ENCODE data around the gene ZNF521. TPM values are rescaled to one million over a fixed set of nuclear protein-coding genes. Genes with fewer than 3 reads are reported as not detected.

Gene ZNF521
- total RNA-seq, 1 donor from 2014 or later = 51.4 TPM

DNA sequence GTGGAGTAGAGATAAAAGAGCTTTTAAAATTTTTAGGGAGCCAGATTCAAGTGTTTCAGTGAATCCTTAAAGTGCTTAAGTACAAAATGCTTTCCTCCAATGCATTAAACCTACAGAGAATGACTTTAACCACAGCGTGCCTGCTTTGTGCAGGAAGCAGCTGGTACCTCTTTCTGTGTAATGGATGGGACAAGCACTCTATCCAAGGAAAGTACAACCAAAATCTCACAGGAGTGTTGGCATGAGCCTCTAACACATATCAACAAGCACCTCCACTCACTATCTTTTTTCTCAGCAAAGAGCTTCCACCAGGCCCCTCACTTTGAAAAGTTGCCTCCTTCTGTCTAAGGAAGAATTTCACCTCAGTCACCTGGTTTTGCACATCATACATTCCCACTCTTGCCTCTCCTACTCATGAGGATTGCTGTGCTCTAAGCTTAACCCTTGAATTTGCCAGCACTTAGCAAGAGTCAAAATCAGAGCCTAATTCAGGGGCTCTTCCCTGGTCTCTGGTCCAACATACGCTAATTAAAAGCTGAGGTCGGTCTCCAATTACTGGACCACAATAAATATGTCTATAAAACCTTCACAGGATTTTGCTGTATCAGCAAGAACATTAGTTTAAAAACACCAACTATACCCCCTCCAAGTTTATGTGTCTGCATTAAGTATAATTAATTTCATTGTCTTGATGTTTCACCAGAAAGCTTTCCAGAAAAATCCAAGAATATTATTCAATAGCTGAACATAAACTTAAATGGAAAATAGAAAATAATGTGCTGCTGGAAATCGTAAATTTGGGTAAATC is 68.9 kb downstream of the ZNF521 start:
- no peak for DNase-seq (ENCODE audit: low spot score in 2 of 2, unreplicated experiment in 2 of 2)
- Mint-ChIP-seq H3K4me1 (peaks cover 31% of the 10 kb centered on the region), H3K9me3 (no peaks in the 10 kb centered on the region), H3K4me3 (no peak overlapping the region), H3K27ac (no peak overlapping the region), H3K27me3 (ENCODE audit: low read depth) (no peaks in the 10 kb centered on the region), H3K36me3 (no peaks in the 10 kb centered on the region)
- TF ChIP-seq, protein P1, sequence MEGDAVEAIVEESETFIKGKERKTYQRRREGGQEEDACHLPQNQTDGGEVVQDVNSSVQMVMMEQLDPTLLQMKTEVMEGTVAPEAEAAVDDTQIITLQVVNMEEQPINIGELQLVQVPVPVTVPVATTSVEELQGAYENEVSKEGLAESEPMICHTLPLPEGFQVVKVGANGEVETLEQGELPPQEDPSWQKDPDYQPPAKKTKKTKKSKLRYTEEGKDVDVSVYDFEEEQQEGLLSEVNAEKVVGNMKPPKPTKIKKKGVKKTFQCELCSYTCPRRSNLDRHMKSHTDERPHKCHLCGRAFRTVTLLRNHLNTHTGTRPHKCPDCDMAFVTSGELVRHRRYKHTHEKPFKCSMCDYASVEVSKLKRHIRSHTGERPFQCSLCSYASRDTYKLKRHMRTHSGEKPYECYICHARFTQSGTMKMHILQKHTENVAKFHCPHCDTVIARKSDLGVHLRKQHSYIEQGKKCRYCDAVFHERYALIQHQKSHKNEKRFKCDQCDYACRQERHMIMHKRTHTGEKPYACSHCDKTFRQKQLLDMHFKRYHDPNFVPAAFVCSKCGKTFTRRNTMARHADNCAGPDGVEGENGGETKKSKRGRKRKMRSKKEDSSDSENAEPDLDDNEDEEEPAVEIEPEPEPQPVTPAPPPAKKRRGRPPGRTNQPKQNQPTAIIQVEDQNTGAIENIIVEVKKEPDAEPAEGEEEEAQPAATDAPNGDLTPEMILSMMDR (IDR thresholded peaks at IDR 0.05; ENCODE audit: unreplicated experiment) = no peak

DNA sequence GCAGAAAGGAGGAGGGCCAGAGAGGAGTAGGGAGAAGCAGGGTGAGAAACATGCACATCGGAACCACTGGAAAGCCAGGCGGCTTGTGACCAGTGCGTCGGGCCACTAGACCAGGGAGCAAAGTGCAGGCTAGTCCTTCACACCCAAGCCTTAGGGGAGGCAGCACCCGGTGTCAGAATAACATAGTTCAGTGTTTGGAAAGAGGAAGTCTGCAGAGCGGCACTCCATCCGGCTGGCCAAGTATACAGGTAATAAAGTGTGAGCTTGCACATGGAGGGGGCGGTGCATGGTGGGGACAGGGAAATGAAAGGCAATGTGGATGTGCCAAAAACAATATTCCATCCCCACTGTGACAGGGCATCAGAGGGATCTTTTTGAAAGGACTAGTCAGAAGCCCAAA is 69.7 kb downstream of the ZNF521 start:
- no peak overlapping the region for H3K4me3 Mint-ChIP-seq
- no peak overlapping the region for H3K27ac Mint-ChIP-seq

DNA sequence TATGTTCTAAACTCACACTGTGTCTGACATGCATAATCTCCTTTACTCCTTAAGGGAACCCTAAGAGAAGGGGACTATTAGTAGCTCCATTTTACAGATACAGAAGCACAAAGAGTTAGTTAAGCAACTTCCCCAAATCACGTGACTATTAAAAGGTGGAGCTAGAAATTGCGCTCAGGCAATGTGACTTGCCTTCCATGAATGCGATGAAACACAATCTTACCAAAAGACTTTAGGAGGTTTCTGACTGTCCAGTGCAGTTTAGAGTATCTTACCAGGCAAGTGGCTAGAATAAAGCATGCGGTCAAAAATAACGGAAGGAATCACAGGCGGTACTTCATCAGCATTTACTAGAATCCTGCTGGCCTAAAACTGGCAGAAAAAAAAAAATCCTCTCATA is 70.4 kb downstream of the ZNF521 start:
- Mint-ChIP-seq H3K27me3 (ENCODE audit: low read depth) (no peaks in the 10 kb centered on the region), H3K9me3 (no peaks in the 10 kb centered on the region), H3K4me1 (peaks cover 39% of the 10 kb centered on the region), H3K36me3 (no peaks in the 10 kb centered on the region), H3K27ac (no peak overlapping the region), H3K4me3 (no peak overlapping the region)
- TF ChIP-seq, protein P1 (IDR thresholded peaks at IDR 0.05; ENCODE audit: unreplicated experiment) = no peak
- no peak for DNase-seq (ENCODE audit: low spot score in 2 of 2, unreplicated experiment in 2 of 2)

More for the DNA sequence above, 69.7 kb downstream of the ZNF521 start:
- H3K9me3 Mint-ChIP-seq = no peaks in the 10 kb centered on the region
- TF ChIP-seq, protein P1 (IDR thresholded peaks at IDR 0.05; ENCODE audit: unreplicated experiment) = no peak
- no peaks in the 10 kb centered on the region for H3K27me3 Mint-ChIP-seq (ENCODE audit: low read depth)
- no peaks in the 10 kb centered on the region for H3K36me3 Mint-ChIP-seq
- H3K4me1 Mint-ChIP-seq = peaks cover 35% of the 10 kb centered on the region
- DNase-seq (ENCODE audit: low spot score in 2 of 2, unreplicated experiment in 2 of 2) = no peak

DNA sequence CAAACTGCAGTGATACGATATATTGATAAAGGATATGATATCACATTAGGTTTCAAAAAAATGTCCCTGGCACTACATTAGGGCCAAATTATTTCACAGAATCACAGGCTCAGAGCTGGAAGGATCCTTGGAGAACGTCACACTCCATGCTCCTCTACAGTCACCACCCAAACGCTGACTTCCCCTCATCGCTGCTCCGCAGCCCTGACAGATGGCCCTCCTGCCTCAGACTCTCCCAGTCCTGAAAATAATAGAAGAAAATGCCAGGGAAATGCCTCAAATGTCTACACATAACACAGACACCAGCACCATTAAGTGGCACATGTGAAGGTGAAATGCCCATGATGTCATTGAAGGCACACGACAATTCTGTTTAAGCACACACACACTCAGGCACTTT is 72.0 kb downstream of the ZNF521 start:
- no peak overlapping the region for H3K27ac Mint-ChIP-seq
- H3K4me1 Mint-ChIP-seq = peaks cover 55% of the 10 kb centered on the region
- TF ChIP-seq, protein P1 (IDR thresholded peaks at IDR 0.05; ENCODE audit: unreplicated experiment) = no peak
- DNase-seq (ENCODE audit: low spot score in 2 of 2, unreplicated experiment in 2 of 2) = no peak
- no peaks in the 10 kb centered on the region for H3K36me3 Mint-ChIP-seq
- no peaks in the 10 kb centered on the region for H3K9me3 Mint-ChIP-seq
- H3K4me3 Mint-ChIP-seq = no peak overlapping the region
- H3K27me3 Mint-ChIP-seq (ENCODE audit: low read depth) = no peaks in the 10 kb centered on the region

DNA sequence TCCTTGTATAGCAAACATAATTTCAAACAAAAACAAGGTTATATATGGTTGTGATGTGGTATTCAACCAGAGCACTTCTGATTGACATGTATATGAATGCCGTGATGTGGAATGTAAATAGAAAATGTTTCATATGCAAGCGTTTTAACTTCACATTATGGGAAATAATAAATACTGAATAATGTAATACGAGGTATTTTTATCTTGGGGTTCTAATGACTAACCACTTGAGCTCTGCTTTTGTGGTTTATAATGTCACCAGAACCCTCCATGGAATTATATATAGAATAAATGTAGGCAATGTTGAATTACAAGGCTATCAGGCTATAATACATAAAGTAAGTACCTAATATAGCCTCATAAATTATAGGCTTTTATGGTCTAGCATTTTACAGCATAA is 72.4 kb downstream of the ZNF521 start:
- Mint-ChIP-seq H3K4me3 (no peak overlapping the region), H3K27ac (no peak overlapping the region), H3K9me3 (no peaks in the 10 kb centered on the region), H3K36me3 (no peaks in the 10 kb centered on the region), H3K4me1 (peaks cover 59% of the 10 kb centered on the region), H3K27me3 (ENCODE audit: low read depth) (no peaks in the 10 kb centered on the region)
- TF ChIP-seq, protein P1 (IDR thresholded peaks at IDR 0.05; ENCODE audit: unreplicated experiment) = no peak
- DNase-seq (ENCODE audit: low spot score in 2 of 2, unreplicated experiment in 2 of 2) = no peak

Measured in mesothelial cell of epicardium (in vitro differentiated cells).